H7 (cell line): ENCODE data around the gene ANKFY1. TPM values are rescaled to one million over a fixed set of nuclear protein-coding genes. Genes with fewer than 3 reads are reported as not detected.
"Not testable (repeated sequence)": the region's sequence is repeated elsewhere in the genome, so short reads cannot be mapped to it uniquely, and the experiment has no call there.

ENCODE experiments used
- DNase-seq: peaks from one replicate; pipeline ENCODE4 v3.0.0; 2012
- H3K27me3 ChIP-seq: 2 replicates; pipeline ENCODE4 v1.6.0; 2011; ENCODE audit warnings: mild to moderate bottlenecking, low read length; ENCODE audit not compliant: control insufficient read depth, insufficient read depth
- H3K36me3 ChIP-seq: replicated peaks from 2 replicates; pipeline ENCODE4 v1.5.1; 2011; ENCODE audit warnings: low read length; ENCODE audit not compliant: control insufficient read depth, insufficient read depth
- H3K4me3 ChIP-seq: 2 replicates; pipeline ENCODE4 v1.5.1; 2011; ENCODE audit warnings: low read depth, mild to moderate bottlenecking, control low read depth, low read length, moderate library complexity; ENCODE audit not compliant: insufficient read depth
- total RNA-seq: library from RNA; depleted of rRNA; stranded (reverse); fragments of >200 nt; shearing (Covaris generic); gene quantifications from 2 replicates; pipeline ENCODE4 v1.2.3, GENCODE V29; 2014

ANKFY1 gene
- total RNA-seq, 1 experiment from 2014 or later, result 19.2 TPM

DNA sequence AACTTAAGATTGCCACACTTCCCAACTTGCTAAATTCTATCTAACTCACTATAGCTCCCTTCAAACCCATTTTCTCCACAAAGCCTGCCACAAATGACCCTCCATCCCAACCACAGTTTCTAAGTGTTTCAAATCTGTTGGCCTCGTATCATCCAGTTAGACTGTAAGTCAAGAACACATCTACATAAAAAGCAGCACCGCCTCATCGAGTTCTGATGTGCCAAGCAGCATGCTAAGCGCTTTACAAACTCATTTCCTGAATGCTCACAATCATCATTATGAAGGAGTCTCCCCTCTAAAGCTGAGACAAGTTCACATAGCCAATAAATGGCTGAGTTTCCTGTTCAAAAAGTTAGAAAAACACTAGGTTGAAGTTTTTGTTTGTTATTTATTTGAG is 9.2 kb upstream of the ANKFY1 start:
- no peaks in the 10 kb centered on the region for H3K27me3 ChIP-seq
- H3K36me3 ChIP-seq, result peaks cover 7% of the 10 kb centered on the region
- DNase-seq, result no peak
- H3K4me3 ChIP-seq, result no peak overlapping the region

GRCh38 chr17:4272213-4272971 is 8.6 kb upstream of the ANKFY1 start:
- H3K27me3 ChIP-seq, result no peaks in the 10 kb centered on the region
- H3K36me3 ChIP-seq, result peaks cover 7% of the 10 kb centered on the region
- no peak overlapping the region for H3K4me3 ChIP-seq
- DNase-seq, result no peak

GRCh38 chr17:4270736-4271135 is 7.0 kb upstream of the ANKFY1 start:
- Histone ChIP-seq H3K27me3 (no peaks in the 10 kb centered on the region), H3K36me3 (peaks cover 6% of the 10 kb centered on the region), H3K4me3 (no peak overlapping the region)
- no peak for DNase-seq

DNA sequence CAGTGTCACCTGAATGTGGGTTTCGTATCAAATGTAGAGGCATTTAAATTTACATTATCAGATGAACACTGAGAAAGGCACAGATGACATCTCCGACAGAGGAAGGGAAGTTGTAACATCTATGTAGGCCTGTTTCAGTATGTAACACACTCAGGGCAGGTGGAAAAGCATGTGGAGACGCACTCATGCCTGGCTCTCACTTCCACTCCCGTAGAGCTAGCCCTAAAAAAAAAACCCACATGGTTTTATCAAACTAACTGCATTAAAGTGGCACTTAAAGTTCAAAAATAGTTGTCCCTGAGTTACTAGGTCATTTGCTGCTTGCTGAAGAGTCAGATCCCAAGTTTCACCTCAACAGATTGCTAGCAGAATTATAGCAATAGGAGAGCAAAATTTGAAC is 6.1 kb upstream of the ANKFY1 start:
- H3K36me3 ChIP-seq, result peaks cover 6% of the 10 kb centered on the region
- no peak for DNase-seq
- no peaks in the 10 kb centered on the region for H3K27me3 ChIP-seq
- no peak overlapping the region for H3K4me3 ChIP-seq

DNA sequence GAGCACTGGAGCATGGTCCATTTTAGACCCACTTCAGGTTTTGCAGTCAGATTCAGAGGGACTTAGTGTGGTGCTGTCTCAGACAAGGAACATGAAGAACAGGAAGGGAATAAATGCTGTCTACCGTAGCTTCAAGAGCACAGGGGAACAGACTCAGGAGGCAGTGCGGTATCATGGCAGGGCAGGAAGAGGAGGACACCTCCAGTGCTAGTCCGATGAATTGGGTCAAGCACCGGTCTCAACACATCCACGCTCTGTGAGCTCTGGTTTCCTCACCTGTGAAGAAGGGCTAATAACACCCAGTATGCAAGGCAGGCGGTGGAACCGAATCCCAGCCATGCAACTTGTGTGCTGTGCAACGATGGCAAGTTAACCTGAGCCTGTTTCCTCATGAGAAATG is 3.6 kb upstream of the ANKFY1 start:
- DNase-seq, result no peak
- no peak overlapping the region for H3K4me3 ChIP-seq
- H3K27me3 ChIP-seq, result no peaks in the 10 kb centered on the region
- peaks cover 6% of the 10 kb centered on the region for H3K36me3 ChIP-seq

DNA sequence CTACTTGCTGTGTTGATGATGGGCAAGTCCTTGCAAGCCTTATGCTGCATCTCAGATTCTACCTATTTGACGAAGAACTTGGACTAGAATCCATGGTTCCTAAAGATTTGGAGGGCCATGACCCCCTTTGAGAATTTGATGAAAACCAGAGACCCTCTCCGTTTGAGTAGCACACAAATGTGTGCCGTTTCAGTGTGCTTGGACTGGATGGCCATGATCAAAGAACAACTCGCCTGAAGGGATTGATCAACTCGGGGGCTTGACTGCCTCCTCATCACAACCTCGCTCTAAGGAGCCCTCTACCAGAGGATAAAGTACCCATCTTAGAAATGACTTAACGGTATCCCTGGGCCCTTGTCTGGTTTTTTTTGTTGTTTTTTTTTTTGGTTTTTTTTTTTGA is 2.8 kb upstream of the ANKFY1 start:
- Histone ChIP-seq H3K27me3 (no peaks in the 10 kb centered on the region), H3K36me3 (peaks cover 2% of the 10 kb centered on the region), H3K4me3 (no peak overlapping the region)
- DNase-seq, result no peak

GRCh38 chr17:4262703-4263102 is 1.1 kb downstream of the ANKFY1 start:
- DNase-seq, result no peak
- Histone ChIP-seq H3K4me3 (peak overlapping the region; percentile 95), H3K36me3 (no peaks in the 10 kb centered on the region; the same call in 1 of the 2 replicates)

DNA sequence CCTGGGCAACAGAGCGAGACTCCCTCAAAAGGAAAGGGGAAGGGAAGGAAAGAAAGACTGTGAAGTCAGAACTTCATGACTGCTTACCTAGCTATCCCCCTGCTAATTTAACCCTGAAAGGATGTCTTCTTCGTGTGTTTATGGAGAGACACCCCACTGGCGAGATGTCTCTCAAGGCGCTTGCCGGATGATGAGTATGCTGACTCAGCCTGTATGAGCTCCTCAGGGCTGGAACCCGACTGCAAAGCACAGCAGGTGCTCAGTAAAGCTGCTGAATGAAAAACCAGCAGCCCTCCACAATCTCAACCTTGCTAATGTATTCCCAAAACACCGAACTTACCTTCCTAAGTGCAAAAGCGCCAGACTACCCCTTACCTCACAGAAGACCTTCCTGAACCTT is 2.3 kb downstream of the ANKFY1 start:
- no peak overlapping the region for H3K4me3 ChIP-seq
- peak; percentile 47 for DNase-seq
- no peaks in the 10 kb centered on the region; the same call in 1 of the 2 replicates for H3K36me3 ChIP-seq
- H3K27me3 ChIP-seq, result no peaks in the 10 kb centered on the region

More at GRCh38 chr17:4262703-4263102, 1.1 kb downstream of the ANKFY1 start:
- no peaks in the 10 kb centered on the region for H3K27me3 ChIP-seq

DNA sequence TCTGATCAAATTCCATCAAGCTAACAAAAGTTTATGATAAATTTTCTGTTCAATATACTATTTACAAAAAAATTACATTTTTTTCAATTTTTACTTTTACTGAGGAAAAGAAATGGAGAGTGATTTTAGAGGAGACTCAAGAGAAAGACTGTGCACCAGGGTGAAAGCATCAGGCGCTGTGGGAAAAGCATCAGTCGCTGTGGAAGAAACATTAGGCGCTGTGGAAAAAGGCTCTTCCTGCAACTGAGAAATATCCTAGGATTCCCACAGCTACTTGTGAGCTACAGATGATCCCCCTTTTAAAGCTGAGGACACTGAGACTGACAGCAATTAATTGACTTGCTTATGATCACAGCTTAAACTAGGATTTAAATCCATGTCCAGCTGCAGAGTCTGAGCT is 4.9 kb downstream of the ANKFY1 start:
- DNase-seq, result no peak
- Histone ChIP-seq H3K27me3 (no peaks in the 10 kb centered on the region), H3K36me3 (no peaks in the 10 kb centered on the region; the same call in 1 of the 2 replicates), H3K4me3 (no peak overlapping the region)

DNA sequence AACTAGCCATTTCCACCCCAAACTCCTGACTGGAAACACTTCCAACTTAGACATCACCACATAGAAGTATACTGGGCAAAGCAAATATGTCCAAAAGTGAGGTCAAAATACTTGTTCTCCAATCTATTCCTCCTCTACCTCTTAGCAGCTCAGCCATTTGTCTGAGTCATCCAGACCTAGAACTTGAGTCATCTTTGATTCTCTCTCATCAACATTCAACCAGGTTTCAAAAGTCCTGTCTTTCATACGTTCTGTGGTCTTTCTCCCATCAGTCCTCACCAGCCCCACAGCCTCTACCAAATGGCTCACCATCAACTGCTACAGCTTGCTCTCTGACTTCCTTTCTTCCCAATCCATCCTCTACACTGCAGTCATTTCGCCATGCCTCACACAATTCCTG is 6.8 kb downstream of the ANKFY1 start:
- no peaks in the 10 kb centered on the region; the same call in 1 of the 2 replicates for H3K36me3 ChIP-seq
- DNase-seq, result no peak
- H3K27me3 ChIP-seq, result no peaks in the 10 kb centered on the region
- no peak overlapping the region for H3K4me3 ChIP-seq

DNA sequence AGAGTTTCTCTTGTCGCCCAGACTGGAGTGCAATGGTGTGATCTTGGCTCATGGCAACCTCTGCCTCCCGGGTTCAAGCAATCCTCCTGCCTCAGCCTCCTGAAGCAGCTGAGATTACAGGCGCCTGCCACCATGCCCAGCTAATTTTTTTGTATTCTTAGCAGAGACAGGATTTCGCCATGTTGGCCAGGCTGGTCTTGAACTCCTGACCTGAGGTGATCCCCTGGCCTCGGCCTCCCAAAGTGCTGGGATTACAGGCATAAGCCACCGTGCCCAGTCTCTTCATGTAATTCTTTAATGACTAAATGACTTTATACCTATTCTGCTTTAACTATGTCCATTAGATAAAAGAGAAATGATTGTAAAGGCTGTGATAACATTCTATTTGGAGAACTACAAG is 8.5 kb downstream of the ANKFY1 start:
- DNase-seq, H3K36me3 ChIP-seq, H3K4me3 ChIP-seq, H3K27me3 ChIP-seq: not testable (repeated sequence)

- Histone ChIP-seq H3K36me3 (no peaks in the 10 kb centered on the region), H3K27me3 (no peaks in the 10 kb centered on the region), H3K4me3 (no peak overlapping the region)
- DNase-seq, result no peak
Observed at GRCh38 chr17:4250887-4251286, 12.9 kb downstream of the ANKFY1 start.

GRCh38 chr17:4249452-4250029 is 14.2 kb downstream of the ANKFY1 start:
- Histone ChIP-seq H3K27me3 (no peaks in the 10 kb centered on the region), H3K4me3 (no peak overlapping the region), H3K36me3 (no peaks in the 10 kb centered on the region; the same call in 1 of the 2 replicates)
- DNase-seq, result peak; percentile 64

GRCh38 chr17:4248504-4249277 is 15.1 kb downstream of the ANKFY1 start:
- H3K4me3 ChIP-seq, result no peak overlapping the region
- H3K36me3 ChIP-seq, result no peaks in the 10 kb centered on the region; the same call in 1 of the 2 replicates
- no peaks in the 10 kb centered on the region for H3K27me3 ChIP-seq
- no peak for DNase-seq

GRCh38 chr17:4247971-4248388 is 15.8 kb downstream of the ANKFY1 start:
- Histone ChIP-seq H3K36me3 (no peaks in the 10 kb centered on the region; the same call in 1 of the 2 replicates), H3K27me3 (no peaks in the 10 kb centered on the region), H3K4me3 (no peak overlapping the region)
- no peak for DNase-seq
